HCT116 (cell line): ENCODE results near the gene HIVEP3. TPM values are rescaled to one million over a fixed set of nuclear protein-coding genes. Genes with fewer than 3 reads are reported as not detected.

Experiments used
- ATAC-seq: fragments of 200-7000 bp; cut with Tn5 transposase; 2 replicates; pipeline ENCODE4 v1.9.1; 2020; ENCODE audit warnings: mild to moderate bottlenecking, moderate library complexity
- BruUV-seq: library from RNA; stranded (reverse); fragments of 400-500 nt; replicated peaks from 2 replicates; lab custom pipeline; 2021; lab: Mats Ljungman, UMichigan
- CTCF ChIA-PET: fragments of 300-600 bp; sonication (Branson Sonifier 250); formaldehyde crosslinking; loops from one replicate; lab custom pipeline; 2021; ENCODE audit warnings: antibody characterized with exemption; lab: Charles Lee
- POLR2A ChIA-PET: fragments of 300-600, 350-600 bp; sonication (Branson Sonifier 250); formaldehyde crosslinking; loops from one replicate; lab custom pipeline; 2021; ENCODE audit warnings: antibody characterized with exemption; lab: Charles Lee
- RAD21 ChIA-PET, 2 experiments: fragments of 300-600 bp; sonication (Branson Sonifier 250); formaldehyde crosslinking; loops; one replicate each; lab custom pipeline; 2023; ENCODE audit warnings: low total read pairs in 2 of 2; ENCODE audit not compliant: uncharacterized antibody in 2 of 2, unreplicated experiment in 2 of 2, low non-redundant PET in 1 of 2; lab: Charles Lee
- DNase-seq: peaks from one replicate; pipeline ENCODE4 v3.0.0-alpha.2; 2010; ENCODE audit warnings: low read depth, low spot score
- H2AFZ ChIP-seq: fragments of 200-600 bp; shearing (Covaris generic), sonication (generic); 2 replicates; pipeline ENCODE4 v1.6.1; 2017; ENCODE audit warnings: low read depth, mixed run types, mixed read lengths, antibody characterized with exemption, low read length; ENCODE audit not compliant: poor library complexity, severe bottlenecking
- H3K27ac ChIP-seq: 2 replicates; pipeline ENCODE4 v1.5.1; 2012; ENCODE audit warnings: low read depth, low read length
- H3K27me3 ChIP-seq: fragments of 200-600 bp; sonication (generic); 2 replicates; pipeline ENCODE4 v1.6.1; 2016; ENCODE audit warnings: mixed run types, low read length, mixed read lengths; ENCODE audit not compliant: insufficient read depth
- H3K36me3 ChIP-seq, 2 experiments: fragments of 200-500 bp in 1 of 2; fragments of 200-600 bp in 1 of 2; sonication (Bioruptor generic) in 1 of 2; sonication (generic) in 1 of 2; 2 replicates each; pipeline versions ENCODE4 v1.5.1 to v1.6.1; 2014 to 2016; ENCODE audit warnings: low read length in 2 of 2, inconsistent platforms in 1 of 2, mixed read lengths in 1 of 2, mixed run types in 1 of 2; ENCODE audit not compliant: insufficient read depth in 2 of 2, control insufficient read depth in 1 of 2
- H3K4me1 ChIP-seq, 2 experiments: fragments of 200-600 bp in 1 of 2; sonication (generic) in 1 of 2; 2 replicates each; pipeline versions ENCODE4 v1.5.1 to v1.6.1; 2012 to 2017; ENCODE audit warnings: low read length in 2 of 2, inconsistent platforms in 1 of 2, mild to moderate bottlenecking in 1 of 2, mixed read lengths in 1 of 2, mixed run types in 1 of 2, moderate library complexity in 1 of 2; ENCODE audit not compliant: insufficient read depth in 2 of 2, control insufficient read depth in 1 of 2
- H3K4me2 ChIP-seq: fragments of 200-600 bp; sonication (generic); 2 replicates; pipeline ENCODE4 v1.6.1; 2017; ENCODE audit warnings: mixed run types, low read length, mixed read lengths
- H3K4me3 ChIP-seq, 2 experiments: fragments of 200-600 bp in 1 of 2; sonication (generic) in 1 of 2; replicated peaks in 1 of 2; 2 replicates each; pipeline ENCODE4 v1.5.1; 2011 to 2016; ENCODE audit warnings: low read length in 2 of 2, control low read depth in 1 of 2, low read depth in 1 of 2, mild to moderate bottlenecking in 1 of 2, mixed read lengths in 1 of 2, mixed run types in 1 of 2
- H3K79me2 ChIP-seq: fragments of 200-600 bp; sonication (generic); 2 replicates; pipeline ENCODE4 v1.6.1; 2017; ENCODE audit warnings: mild to moderate bottlenecking, mixed run types, low read length, moderate library complexity, mixed read lengths; ENCODE audit not compliant: insufficient read depth
- H3K9ac ChIP-seq: fragments of 200-600 bp; sonication (generic); 2 replicates; pipeline ENCODE4 v1.6.1; 2016; ENCODE audit warnings: low read length, mixed read lengths
- H3K9me2 ChIP-seq: fragments of 200-600 bp; sonication (generic), shearing (Covaris generic); 2 replicates; pipeline ENCODE4 v1.6.1; 2017; ENCODE audit warnings: mixed run types, mild to moderate bottlenecking, moderate library complexity; ENCODE audit not compliant: insufficient read depth
- H3K9me3 ChIP-seq, 2 experiments: fragments of 200-500 bp in 1 of 2; fragments of 200-600 bp in 1 of 2; sonication (Bioruptor generic) in 1 of 2; sonication (generic) in 1 of 2; 2 replicates each; pipeline ENCODE4 v1.6.1; 2014 to 2017; ENCODE audit warnings: low read length in 2 of 2, mixed read lengths in 2 of 2, inconsistent platforms in 1 of 2, low read depth in 1 of 2, mild to moderate bottlenecking in 1 of 2, mixed run types in 1 of 2, moderate library complexity in 1 of 2; ENCODE audit not compliant: control insufficient read depth in 1 of 2, insufficient read depth in 1 of 2
- H4K20me1 ChIP-seq: fragments of 200-600 bp; sonication (generic), shearing (Covaris generic); 2 replicates; pipeline ENCODE4 v1.6.1; 2017; ENCODE audit warnings: mixed run types, mild to moderate bottlenecking, moderate library complexity; ENCODE audit not compliant: insufficient read depth
- ATF3 ChIP-seq: IDR thresholded peaks from 2 replicates; pipeline ENCODE4 v1.6.1; 2012
- CTCF ChIP-seq, 3 experiments: fragments of 200-600 bp in 1 of 3; sonication (generic) in 1 of 3; IDR thresholded peaks in 2 of 3; conservative IDR thresholded peaks in 1 of 3; 2 replicates each; pipeline ENCODE4 v1.5.1; 2012 to 2017; ENCODE audit warnings: low read depth in 2 of 3, low read length in 2 of 3, antibody characterized with exemption in 1 of 3, borderline replicate concordance in 1 of 3, control low read depth in 1 of 3, mild to moderate bottlenecking in 1 of 3, mixed read lengths in 1 of 3, mixed run types in 1 of 3, moderate library complexity in 1 of 3; ENCODE audit not compliant: insufficient read depth in 1 of 3
- ELF1 ChIP-seq: IDR thresholded peaks from 2 replicates; pipeline ENCODE4 v1.6.1; 2012; ENCODE audit warnings: low read depth, borderline replicate concordance
- EZH2phosphoT487 ChIP-seq: fragments of 200-600 bp; IDR thresholded peaks from 2 replicates; pipeline ENCODE4 v1.6.1; 2018; ENCODE audit warnings: antibody characterized with exemption, borderline replicate concordance
- JUND ChIP-seq: IDR thresholded peaks from 2 replicates; pipeline ENCODE4 v1.6.1; 2012
- MAX ChIP-seq: IDR thresholded peaks from 2 replicates; pipeline ENCODE4 v1.6.1; 2012
- POLR2A ChIP-seq: IDR thresholded peaks from 2 replicates; pipeline ENCODE4 v1.7.0; 2011; ENCODE audit warnings: borderline replicate concordance; ENCODE audit not compliant: insufficient read depth, insufficient read length; ENCODE audit errors: extremely low read depth
- POLR2AphosphoS5 ChIP-seq: IDR thresholded peaks from 2 replicates; pipeline ENCODE4 v1.6.1; 2011; ENCODE audit warnings: mild to moderate bottlenecking, low read depth, low read length, moderate library complexity
- REST ChIP-seq: IDR thresholded peaks from 2 replicates; pipeline ENCODE4 v1.6.1; 2012; ENCODE audit warnings: low read depth
- ZFX ChIP-seq: fragments of 450-650 bp; IDR thresholded peaks from 2 replicates; pipeline ENCODE4 v1.6.1; 2017
- intact Hi-C: fragments of 100-400 bp; cut with micrococcal nuclease; formaldehyde crosslinking; loops from 2 replicates; pipeline ENCODE4 v1.10.0; 2022
- total RNA-seq: library from RNA; stranded (reverse); gene quantifications from one replicate; pipeline ENCODE4 v1.2.1, GENCODE V29; 2021; ENCODE audit not compliant: unreplicated experiment

The HIVEP3 gene
- total RNA-seq, 1 experiment from 2014 or later: 7.1 TPM

- H4K20me1 ChIP-seq: no peaks in the 10 kb centered on the region
- H3K4me2 ChIP-seq: no peak overlapping the region
- ChIA-PET RAD21 (no interaction called here), POLR2A (no interaction called here), CTCF (interaction anchor here (1.3 kb wide), 1 partner anchor 25 kb away, joined by 3 read pairs; no protein-coding TSS in a partner anchor)
- H3K27ac ChIP-seq: no peak overlapping the region
- no peaks in the 10 kb centered on the region for H3K9me3 ChIP-seq
- H3K79me2 ChIP-seq: no peaks in the 10 kb centered on the region
- no peaks in the 10 kb centered on the region for H3K9me2 ChIP-seq
- H3K27me3 ChIP-seq: no peaks in the 10 kb centered on the region
- TF ChIP-seq JUND (no peak), ATF3 (no peak), ELF1 (no peak), MAX (no peak), CTCF (IDR thresholded peaks at IDR 0.05 in 2 of 3, conservative IDR thresholded peaks at IDR 0.05 in 1 of 3; ENCODE audit: borderline replicate concordance in 1 of 3, insufficient read depth in 1 of 3, low read depth in 2 of 3, low read length in 2 of 3) (no peak), EZH2phosphoT487 (no peak), POLR2A (no peak), ZFX (no peak), POLR2AphosphoS5 (no peak), REST (no peak)
- TF ChIP-seq, all 23 proteins: peak for 0
- no peak overlapping the region for H2AFZ ChIP-seq
- no peak overlapping the region for H3K9ac ChIP-seq
- ATAC-seq: no peak
- H3K4me1 ChIP-seq: peaks cover 0 to 6% of the 10 kb centered on the region in 2 experiments; a peak in 3 of 4 replicates
- H3K36me3 ChIP-seq: no peaks in the 10 kb centered on the region
- intact Hi-C loops: no loop called here
- BruUV-seq: no TSS peak
- no peak overlapping the region for H3K4me3 ChIP-seq
- no peak for DNase-seq
Observed at GRCh38 chr1:41468122-41468762, 450.5 kb downstream of the HIVEP3 start.
